Mesendoderm (in vitro differentiated cells): ENCODE data around the gene ERCC2.

ENCODE experiments used
- DNase-seq: peaks from one replicate; pipeline ENCODE4 v3.0.0; 2013
- H2AK5ac ChIP-seq: 2 replicates; pipeline ENCODE4 v1.6.1; 2013; ENCODE audit warnings: low read length, inconsistent platforms
- H2BK120ac ChIP-seq: 2 replicates; pipeline ENCODE4 v1.6.1; 2013; ENCODE audit warnings: low read depth, mild to moderate bottlenecking, low read length, moderate library complexity, mixed read lengths
- H2BK15ac ChIP-seq: replicated peaks from 2 replicates; pipeline ENCODE4 v1.6.1; 2013; ENCODE audit warnings: low read depth, mild to moderate bottlenecking, moderate library complexity
- H2BK5ac ChIP-seq: 2 replicates; pipeline ENCODE4 v1.6.1; 2013; ENCODE audit warnings: low read length, inconsistent platforms
- H3K18ac ChIP-seq: 2 replicates; pipeline ENCODE4 v1.6.1; 2013; ENCODE audit warnings: mild to moderate bottlenecking, low read length, mixed read lengths
- H3K23ac ChIP-seq: one replicate; pipeline ENCODE4 v1.6.1; 2013; ENCODE audit warnings: low read length
- H3K27ac ChIP-seq: 2 replicates; pipeline ENCODE4 v1.5.1; 2013; ENCODE audit warnings: low read depth, mild to moderate bottlenecking, inconsistent platforms, low read length, moderate library complexity
- H3K27me3 ChIP-seq: 2 replicates; pipeline ENCODE4 v1.6.1; 2013; ENCODE audit warnings: low read length, control low read depth, mild to moderate bottlenecking, inconsistent platforms; ENCODE audit not compliant: insufficient read depth, poor library complexity
- H3K36me3 ChIP-seq: 2 replicates; pipeline ENCODE4 v1.6.1; 2013; ENCODE audit warnings: low read length, inconsistent platforms; ENCODE audit not compliant: control insufficient read depth, insufficient read depth
- H3K4ac ChIP-seq: one replicate; pipeline ENCODE4 v1.6.1; 2013; ENCODE audit warnings: low read depth, mild to moderate bottlenecking, low read length, moderate library complexity
- H3K4me1 ChIP-seq: 2 replicates; pipeline ENCODE4 v1.6.1; 2013; ENCODE audit warnings: low read depth, low read length, inconsistent platforms; ENCODE audit not compliant: control insufficient read depth
- H3K4me2 ChIP-seq: 2 replicates; pipeline ENCODE4 v1.6.1; 2013; ENCODE audit warnings: low read length
- H3K4me3 ChIP-seq: 2 replicates; pipeline ENCODE4 v1.5.1; 2013; ENCODE audit warnings: mild to moderate bottlenecking, low read length
- H3K56ac ChIP-seq: one replicate; pipeline ENCODE4 v1.6.1; 2013; ENCODE audit warnings: low read length
- H3K79me1 ChIP-seq: 2 replicates; pipeline ENCODE4 v1.6.1; 2013; ENCODE audit warnings: low read length, inconsistent platforms
- H3K79me2 ChIP-seq: 2 replicates; pipeline ENCODE4 v1.6.1; 2013; ENCODE audit warnings: mild to moderate bottlenecking, low read length; ENCODE audit not compliant: control insufficient read depth, insufficient read depth
- H3K9ac ChIP-seq: 2 replicates; pipeline ENCODE4 v1.6.1; 2013; ENCODE audit warnings: low read length, inconsistent platforms
- H4K5ac ChIP-seq: one replicate; pipeline ENCODE4 v1.6.1; 2013; ENCODE audit warnings: low read length
- H4K8ac ChIP-seq: one replicate; pipeline ENCODE4 v1.6.1; 2013; ENCODE audit warnings: low read depth, mild to moderate bottlenecking, control low read depth, low read length, moderate library complexity
- WGBS: extraction: QIAGEN DNeasy Blood & Tissue Kit; methylation state at CpG from one replicate; pipeline ENCODE4 v1.1.7; 2013; ENCODE audit warnings: low lambda C conversion rate, missing lambda C conversion rate; ENCODE audit not compliant: insufficient coverage; ENCODE audit errors: extremely low coverage; 5-methylcytosine and 5-hydroxymethylcytosine counted together

The ERCC2 gene

GRCh38 chr19:45395821-45396617 lies 25.6 kb upstream of the ERCC2 start:
- Histone ChIP-seq H3K9ac (peak overlapping the region; percentile 54), H3K27ac (no peak overlapping the region), H3K27me3 (no peaks in the 10 kb centered on the region), H3K79me1 (peaks cover 2% of the 10 kb centered on the region), H3K36me3 (no peaks in the 10 kb centered on the region), H3K4ac (no peak overlapping the region), H2BK5ac (no peak overlapping the region), H3K56ac (peak overlapping the region; percentile 78), H2BK15ac (no peak overlapping the region), H4K8ac (no peak overlapping the region), H3K23ac (no peak overlapping the region), H2BK120ac (no peak overlapping the region), H3K4me1 (no peaks in the 10 kb centered on the region), H3K18ac (no peak overlapping the region), H3K79me2 (no peaks in the 10 kb centered on the region), H2AK5ac (no peak overlapping the region), H3K4me3 (no peak overlapping the region), H3K4me2 (peak overlapping the region; percentile 48), H4K5ac (no peak overlapping the region)
- WGBS: no CpG with 5 or more reads among the region's 59 CpGs
- DNase-seq: peak; percentile 91

DNA sequence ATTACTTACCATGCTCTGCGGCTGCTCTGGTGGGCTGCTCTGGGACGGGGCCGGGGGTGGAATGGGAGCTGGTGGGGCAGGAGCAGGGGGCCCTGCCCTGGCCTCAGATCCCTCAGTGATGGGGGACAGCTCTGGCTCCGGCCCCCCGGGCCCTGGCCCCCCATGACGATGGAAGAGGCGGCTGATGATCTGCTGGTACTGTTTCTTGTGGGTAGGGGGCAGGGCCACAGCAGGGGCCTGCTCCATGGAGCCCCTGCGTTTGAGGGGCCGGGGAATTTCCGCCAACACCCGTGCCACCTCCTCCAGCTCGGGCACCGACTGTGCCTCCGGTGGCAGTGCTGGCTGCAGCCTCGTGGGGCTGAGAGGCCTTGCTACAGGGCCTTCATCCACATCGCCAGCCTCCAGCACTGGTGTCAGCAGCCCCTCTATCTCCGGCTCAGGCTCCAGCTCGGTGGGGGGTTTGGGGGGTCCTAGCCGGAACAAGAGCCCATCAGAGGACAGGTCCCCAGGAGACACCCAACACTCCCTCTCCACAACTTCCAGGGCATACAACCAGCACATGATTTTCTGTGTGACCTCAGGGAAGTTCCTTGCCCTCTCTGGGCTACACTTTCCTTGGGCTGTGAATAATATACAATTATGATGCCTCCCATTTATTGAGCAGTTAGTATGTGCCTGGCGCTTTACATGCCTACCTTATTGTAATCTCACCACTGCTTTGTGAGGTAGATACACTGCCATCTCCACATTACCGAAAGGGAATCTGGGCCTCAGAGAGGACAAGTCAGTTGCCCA lies 21.7 kb upstream of the ERCC2 start:
- DNase-seq: no peak
- no peak overlapping the region for H3K56ac ChIP-seq
- H3K18ac ChIP-seq: no peak overlapping the region
- WGBS: no CpG with 5 or more reads among the region's 21 CpGs
- no peak overlapping the region for H3K9ac ChIP-seq
- no peak overlapping the region for H3K4me3 ChIP-seq
- no peak overlapping the region for H2BK15ac ChIP-seq
- H3K79me2 ChIP-seq: no peaks in the 10 kb centered on the region
- H3K27ac ChIP-seq: no peak overlapping the region
- no peak overlapping the region for H3K4me2 ChIP-seq
- H4K5ac ChIP-seq: no peak overlapping the region
- no peak overlapping the region for H2BK120ac ChIP-seq
- H3K4me1 ChIP-seq: no peaks in the 10 kb centered on the region
- H3K4ac ChIP-seq: no peak overlapping the region
- no peaks in the 10 kb centered on the region for H3K27me3 ChIP-seq
- H2AK5ac ChIP-seq: no peak overlapping the region
- H2BK5ac ChIP-seq: no peak overlapping the region
- H3K79me1 ChIP-seq: no peaks in the 10 kb centered on the region
- no peaks in the 10 kb centered on the region for H3K36me3 ChIP-seq
- no peak overlapping the region for H3K23ac ChIP-seq
- no peak overlapping the region for H4K8ac ChIP-seq

DNA sequence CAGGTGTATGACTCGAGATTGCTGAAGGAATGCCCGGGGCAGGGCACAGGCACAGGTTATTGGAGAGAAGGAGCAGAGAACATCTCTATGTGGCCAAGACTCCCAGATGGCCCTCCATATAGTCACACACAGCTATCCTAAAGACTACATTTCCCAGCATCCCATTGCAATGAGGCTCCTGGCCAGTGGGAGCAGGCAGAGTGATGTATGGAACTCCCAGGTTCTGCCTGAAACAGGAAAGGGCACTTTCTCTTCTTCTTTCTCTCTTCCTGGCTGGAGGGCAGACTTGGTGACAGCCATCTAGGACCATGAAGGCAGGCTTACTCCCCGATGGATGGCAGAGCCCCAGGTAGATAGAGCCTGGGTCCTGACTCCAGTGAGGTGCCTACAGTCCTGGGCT lies 21.0 kb upstream of the ERCC2 start:
- H2AK5ac ChIP-seq: no peak overlapping the region
- H3K4me1 ChIP-seq: no peaks in the 10 kb centered on the region
- no peaks in the 10 kb centered on the region for H3K79me2 ChIP-seq
- no peak overlapping the region for H3K9ac ChIP-seq
- peak; percentile 75 for DNase-seq
- no peaks in the 10 kb centered on the region for H3K36me3 ChIP-seq
- no peak overlapping the region for H4K5ac ChIP-seq
- WGBS: no CpG with 5 or more reads among the region's 3 CpGs
- no peak overlapping the region for H2BK5ac ChIP-seq
- no peak overlapping the region for H4K8ac ChIP-seq
- H2BK15ac ChIP-seq: no peak overlapping the region
- H3K27me3 ChIP-seq: no peaks in the 10 kb centered on the region
- no peak overlapping the region for H3K27ac ChIP-seq
- H3K79me1 ChIP-seq: no peaks in the 10 kb centered on the region
- no peak overlapping the region for H2BK120ac ChIP-seq
- no peak overlapping the region for H3K23ac ChIP-seq
- H3K56ac ChIP-seq: no peak overlapping the region
- H3K4ac ChIP-seq: no peak overlapping the region
- H3K18ac ChIP-seq: no peak overlapping the region
- H3K4me2 ChIP-seq: no peak overlapping the region
- no peak overlapping the region for H3K4me3 ChIP-seq

GRCh38 chr19:45385392-45386221 lies 15.2 kb upstream of the ERCC2 start:
- Histone ChIP-seq H2BK5ac (no peak overlapping the region), H3K79me1 (no peaks in the 10 kb centered on the region), H3K56ac (peak overlapping the region; percentile 25), H2AK5ac (no peak overlapping the region), H3K9ac (no peak overlapping the region), H3K18ac (no peak overlapping the region), H3K27ac (no peak overlapping the region), H2BK15ac (no peak overlapping the region), H2BK120ac (no peak overlapping the region), H3K4ac (no peak overlapping the region), H4K8ac (no peak overlapping the region), H3K4me1 (no peaks in the 10 kb centered on the region), H3K79me2 (no peaks in the 10 kb centered on the region), H3K36me3 (no peaks in the 10 kb centered on the region), H3K4me3 (no peak overlapping the region), H4K5ac (no peak overlapping the region), H3K23ac (no peak overlapping the region), H3K4me2 (no peak overlapping the region), H3K27me3 (peaks cover 4% of the 10 kb centered on the region)
- DNase-seq: peak; percentile 52
- no CpG with 5 or more reads among the region's 75 CpGs for WGBS

GRCh38 chr19:45382426-45382825 lies 12.1 kb upstream of the ERCC2 start:
- H3K4me1 ChIP-seq: no peaks in the 10 kb centered on the region
- H3K9ac ChIP-seq: no peak overlapping the region
- no peak overlapping the region for H3K4me3 ChIP-seq
- no peaks in the 10 kb centered on the region for H3K79me1 ChIP-seq
- H2BK120ac ChIP-seq: no peak overlapping the region
- H4K5ac ChIP-seq: no peak overlapping the region
- H2BK5ac ChIP-seq: no peak overlapping the region
- H3K79me2 ChIP-seq: no peaks in the 10 kb centered on the region
- no peaks in the 10 kb centered on the region for H3K36me3 ChIP-seq
- no peak overlapping the region for H3K27ac ChIP-seq
- DNase-seq: no peak
- no peak overlapping the region for H4K8ac ChIP-seq
- peaks cover 4% of the 10 kb centered on the region for H3K27me3 ChIP-seq
- WGBS: no CpG with 5 or more reads among the region's 29 CpGs
- H2BK15ac ChIP-seq: no peak overlapping the region
- H3K18ac ChIP-seq: no peak overlapping the region
- no peak overlapping the region for H3K56ac ChIP-seq
- H3K23ac ChIP-seq: no peak overlapping the region
- H3K4me2 ChIP-seq: no peak overlapping the region
- no peak overlapping the region for H2AK5ac ChIP-seq
- H3K4ac ChIP-seq: no peak overlapping the region
